ENCODE data around the gene SPINT4. TPM values are rescaled to one million over a fixed set of nuclear protein-coding genes. Genes with fewer than 3 reads are reported as not detected.

SPINT4 gene
- not detected in 2 replicates for total RNA-seq

GRCh38 chr20:45722047-45722446 is at the start of gene SPINT4:
Gene SPINT4, plus strand, starts transcription at chr20:45722347. Its CDS starts 21 bp downstream, at chr20:45722368.

GRCh38 chr20:45701873-45702272 is 20.3 kb upstream of the SPINT4 start, which contains the start of gene WFDC13:
Gene WFDC13, plus strand, starts transcription at chr20:45702038. Its CDS starts 86 bp downstream, at chr20:45702124.

GRCh38 chr20:45704969-45705637 is 17.0 kb upstream of the SPINT4 start, which contains the start of gene WFDC10B:
Gene WFDC10B, minus strand, starts transcription at chr20:45705019. Its CDS starts 19,027 bp downstream, at chr20:45685992.

Small RNA genes within 50 kb of the gene (small RNA-seq; reads per million reads assigned to genes)
- gene MIR3617 (not detected), gene SPINT5P (not detected)

Other genes starting within 250 kb of the SPINT4 start
- gene SPINT3, start 206.7 kb upstream of the SPINT4 start, total RNA-seq: not detected in 2 replicates
- gene WFDC6, start 182.9 kb upstream of the SPINT4 start, total RNA-seq: not detected in 2 replicates
- gene EPPIN, start 174.9 kb upstream of the SPINT4 start, total RNA-seq: not detected in 2 replicates
- gene WFDC8, start 143.1 kb upstream of the SPINT4 start, total RNA-seq: not detected in 2 replicates
- not detected in 2 replicates for gene WFDC10A, start 92.6 kb upstream of the SPINT4 start, total RNA-seq
- not detected in 2 replicates for gene WFDC9, start 91.1 kb upstream of the SPINT4 start, total RNA-seq
- gene WFDC11, start 52.1 kb upstream of the SPINT4 start, total RNA-seq: not detected in 2 replicates
- gene WFDC13, start 20.3 kb upstream of the SPINT4 start, total RNA-seq: not detected in 2 replicates
- gene WFDC10B, start 17.3 kb upstream of the SPINT4 start, total RNA-seq: not detected in 2 replicates
- not detected in 2 replicates for gene WFDC3, start 69.5 kb downstream of the SPINT4 start, total RNA-seq
- gene DNTTIP1, start 69.6 kb downstream of the SPINT4 start, total RNA-seq: 15.0 and 17.3 TPM in 2 replicates
- gene UBE2C, start 90.3 kb downstream of the SPINT4 start, total RNA-seq: 18.9 and 23.3 TPM in 2 replicates
- 0.33 TPM in 1 of 2 replicates, not detected in the other for gene TNNC2, start 105.0 kb downstream of the SPINT4 start, total RNA-seq
- 23.7 and 33.0 TPM in 2 replicates for gene SNX21, start 111.5 kb downstream of the SPINT4 start, total RNA-seq
- gene ACOT8, start 135.0 kb downstream of the SPINT4 start, total RNA-seq: 24.2 and 30.1 TPM in 2 replicates
- gene ZSWIM3, start 135.3 kb downstream of the SPINT4 start, total RNA-seq: 7.4 and 9.5 TPM in 2 replicates
- gene ZSWIM1, start 158.9 kb downstream of the SPINT4 start, total RNA-seq: 15.2 and 16.7 TPM in 2 replicates
- gene SPATA25, start 165.3 kb downstream of the SPINT4 start, total RNA-seq: 0.57 and 1.3 TPM in 2 replicates
- gene NEURL2, start 168.9 kb downstream of the SPINT4 start, total RNA-seq: 4.3 and 5.6 TPM in 2 replicates
- 59.0 and 93.4 TPM in 2 replicates for gene CTSA, start 169.0 kb downstream of the SPINT4 start, total RNA-seq
- 8.4 and 18.3 TPM in 2 replicates for gene PLTP, start 189.8 kb downstream of the SPINT4 start, total RNA-seq
- 13.9 and 14.4 TPM in 2 replicates for gene PCIF1, start 212.3 kb downstream of the SPINT4 start, total RNA-seq
- gene ZNF335, start 249.9 kb downstream of the SPINT4 start, total RNA-seq: 22.4 and 23.2 TPM in 2 replicates

All from vein endothelial cell (primary cell).